Stomach (tissue), 9 donors: ENCODE results near the gene COQ3. TPM values are rescaled to one million over a fixed set of nuclear protein-coding genes. Genes with fewer than 3 reads are reported as not detected.

ENCODE experiments used
- DNase-seq, 2 donors: peaks; one replicate each; pipeline versions ENCODE4 v3.0.0 to v3.0.0-alpha.2; 2013 to 2019
- H3K27ac ChIP-seq, 5 donors: fragments of 200-600 bp in 4 of 5; sonication (generic) in 4 of 5; one replicate each; pipeline ENCODE4 v1.5.1; 2013 to 2019; ENCODE audit warnings: mild to moderate bottlenecking in 1 of 5, moderate library complexity in 1 of 5
- H3K27me3 ChIP-seq, 3 donors: fragments of 200-600 bp; sonication (generic); one replicate each; pipeline ENCODE4 v1.5.1; 2017 to 2019; ENCODE audit warnings: mixed run types in 1 of 3
- H3K36me3 ChIP-seq, 4 donors: fragments of 200-600 bp; sonication (generic); 1 replicate in 3 of 4; 2 replicates in 1 of 4; pipeline ENCODE4 v1.5.1; 2016 to 2019
- H3K4me1 ChIP-seq, 4 donors: fragments of 200-600 bp; sonication (generic); one replicate each; pipeline ENCODE4 v1.5.1; 2016 to 2019
- H3K4me3 ChIP-seq, 4 donors: fragments of 200-600 bp; sonication (generic) in 3 of 4; one replicate each; pipeline ENCODE4 v1.5.1; 2016 to 2019; ENCODE audit warnings: mild to moderate bottlenecking in 1 of 4
- H3K9me3 ChIP-seq, 4 donors: fragments of 200-600 bp; sonication (generic); one replicate each; pipeline ENCODE4 v1.5.1; 2016 to 2019
- EP300 ChIP-seq: sonication (generic); formaldehyde crosslinking; IDR thresholded peaks from one replicate; pipeline ENCODE4 v1.6.1; 2017; ENCODE audit warnings: antibody characterized with exemption
- POLR2A ChIP-seq, 4 donors: fragments of 450-650 bp; IDR thresholded peaks; one replicate each; pipeline ENCODE4 v1.6.1; 2016; ENCODE audit warnings: antibody characterized with exemption in 4 of 4, control low read depth in 2 of 4, mild to moderate bottlenecking in 1 of 4, moderate library complexity in 1 of 4
- POLR2AphosphoS5 ChIP-seq, 3 donors: sonication (generic); formaldehyde crosslinking; IDR thresholded peaks; one replicate each; pipeline ENCODE4 v1.6.1; 2016; ENCODE audit warnings: antibody characterized with exemption in 3 of 3
- WGBS, 5 donors: extraction: QIAGEN DNeasy Blood & Tissue Kit in 3 of 5; methylation state at CpG; one replicate each; pipeline versions ENCODE4 v1.1.5 to v1.1.7; 2013 to 2018; 5-methylcytosine and 5-hydroxymethylcytosine counted together
- intact Hi-C: fragments of 100-400 bp; cut with DNase I; formaldehyde crosslinking; loops from one replicate; pipeline ENCODE4 v1.15.1; 2023; ENCODE audit warnings: low total_unique reads
- polyA plus RNA-seq, 3 donors: library from polyadenylated mRNA; stranded (reverse); fragments of 200-250 nt; gene quantifications; one replicate each; pipeline ENCODE4 v1.2.3, GENCODE V29; 2013
- total RNA-seq, 5 donors: library from RNA; depleted of rRNA; stranded (reverse); fragments of >200 nt; gene quantifications; one replicate each; pipeline versions ENCODE4 v1.1.0 to v1.2.3, GENCODE V29; 2014 to 2016
- TF ChIP-seq, protein P1 (sequence below), 7 experiments: fragments of 450-650 bp in 4 of 7; fragments of 200-600 bp in 3 of 7; sonication (generic) in 3 of 7; IDR thresholded peaks; one replicate each; pipeline ENCODE4 v1.5.1; 2016 to 2019; ENCODE audit warnings: antibody characterized with exemption in 7 of 7, control low read depth in 2 of 7, mild to moderate bottlenecking in 1 of 7
- donor health status: healthy with polysubstance abuse.
- donor health status: Bipolar disorder and iron deficiency.
- donor health status: healthy.

The COQ3 gene
- total and polyA plus RNA-seq, 8 donors, result 0.58 to 11.4 (median 6.5) TPM; not detected in 2

DNA sequence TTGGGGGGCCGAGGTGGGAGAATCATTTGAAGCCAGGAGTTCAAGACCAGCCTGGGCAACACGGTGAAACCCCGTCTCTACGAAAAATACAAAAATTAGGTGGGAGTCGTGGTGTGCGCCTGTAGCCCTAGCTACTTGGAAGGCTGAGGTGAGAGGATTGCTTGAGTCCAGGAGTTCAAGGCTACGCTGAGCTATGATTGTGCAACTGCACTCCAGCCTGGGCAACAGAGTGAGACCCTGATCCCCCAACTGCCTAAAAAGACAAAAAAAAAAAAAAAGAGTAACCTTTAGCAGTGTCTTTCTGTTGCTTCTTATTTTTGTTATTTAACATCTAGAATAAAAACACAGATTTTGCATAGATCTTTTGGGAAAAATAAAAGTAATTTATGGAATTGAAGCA lies 13.1 kb upstream of the COQ3 start:
- Histone ChIP-seq H3K9me3 (no peaks in the 10 kb centered on the region), H3K36me3 (peaks cover 48 to 100% (median 96%) of the 10 kb centered on the region in 4 donors), H3K27me3 (no peaks in the 10 kb centered on the region), H3K27ac (no peak overlapping the region), H3K4me3 (no peak overlapping the region), H3K4me1 (peaks cover 0 to 15% (median 6%) of the 10 kb centered on the region in 4 donors)
- DNase-seq, result no peak
- 81 to 84% (median 83%) methylated on average over 7 of the region's 7 CpGs for WGBS, 5 donors
- intact Hi-C loops, result no loop called here
- TF ChIP-seq POLR2A (IDR thresholded peaks at IDR 0.05) (no peak), POLR2AphosphoS5 (IDR thresholded peaks at IDR 0.05) (no peak), EP300 (no peak)
- TF ChIP-seq, protein P1, sequence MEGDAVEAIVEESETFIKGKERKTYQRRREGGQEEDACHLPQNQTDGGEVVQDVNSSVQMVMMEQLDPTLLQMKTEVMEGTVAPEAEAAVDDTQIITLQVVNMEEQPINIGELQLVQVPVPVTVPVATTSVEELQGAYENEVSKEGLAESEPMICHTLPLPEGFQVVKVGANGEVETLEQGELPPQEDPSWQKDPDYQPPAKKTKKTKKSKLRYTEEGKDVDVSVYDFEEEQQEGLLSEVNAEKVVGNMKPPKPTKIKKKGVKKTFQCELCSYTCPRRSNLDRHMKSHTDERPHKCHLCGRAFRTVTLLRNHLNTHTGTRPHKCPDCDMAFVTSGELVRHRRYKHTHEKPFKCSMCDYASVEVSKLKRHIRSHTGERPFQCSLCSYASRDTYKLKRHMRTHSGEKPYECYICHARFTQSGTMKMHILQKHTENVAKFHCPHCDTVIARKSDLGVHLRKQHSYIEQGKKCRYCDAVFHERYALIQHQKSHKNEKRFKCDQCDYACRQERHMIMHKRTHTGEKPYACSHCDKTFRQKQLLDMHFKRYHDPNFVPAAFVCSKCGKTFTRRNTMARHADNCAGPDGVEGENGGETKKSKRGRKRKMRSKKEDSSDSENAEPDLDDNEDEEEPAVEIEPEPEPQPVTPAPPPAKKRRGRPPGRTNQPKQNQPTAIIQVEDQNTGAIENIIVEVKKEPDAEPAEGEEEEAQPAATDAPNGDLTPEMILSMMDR (IDR thresholded peaks at IDR 0.05), result no peak

DNA sequence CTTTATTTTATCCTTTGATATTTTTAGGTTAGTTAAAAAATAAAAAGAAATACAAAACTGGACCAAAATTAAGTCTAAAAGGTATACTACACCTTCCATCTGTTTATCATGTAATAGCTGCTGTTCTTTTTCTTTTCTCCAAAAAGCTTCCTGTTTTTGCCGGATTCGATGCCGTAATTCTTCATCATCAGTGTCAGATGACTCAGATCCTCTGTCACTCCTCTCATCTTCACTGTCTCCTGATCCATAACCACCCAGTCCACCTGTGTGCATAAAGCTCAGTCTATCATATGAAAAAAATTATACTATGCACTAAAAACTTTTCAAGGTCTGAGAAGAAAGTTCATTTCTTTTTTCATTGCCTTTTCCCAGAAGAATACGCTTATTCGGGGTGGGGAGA lies 8.5 kb upstream of the COQ3 start:
- H3K36me3 ChIP-seq, result peaks cover 66 to 99% (median 98%) of the 10 kb centered on the region in 4 donors
- intact Hi-C loops, result no loop called here
- 83 to 98% (median 91%) methylated on average over 5 of the region's 5 CpGs for WGBS, 5 donors

DNA sequence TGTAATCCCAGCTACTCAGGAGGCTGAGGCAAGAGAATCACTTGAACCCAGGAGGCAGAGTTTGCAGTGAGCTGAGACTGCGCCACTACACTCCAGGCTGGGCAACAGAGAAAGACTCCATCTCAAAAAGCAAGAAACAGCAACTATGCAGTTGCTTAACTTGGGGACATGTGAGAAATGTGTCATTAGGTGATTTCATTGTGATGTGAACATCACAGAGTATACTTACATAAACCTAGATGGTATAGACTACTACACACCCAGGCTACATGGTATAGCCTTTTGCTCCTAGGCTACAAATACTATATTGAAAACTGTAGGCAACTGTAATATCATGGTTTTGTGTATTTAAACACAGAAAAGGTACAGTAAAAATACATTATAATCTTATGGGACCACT lies 3.3 kb upstream of the COQ3 start:
- Histone ChIP-seq H3K27ac (no peak overlapping the region), H3K36me3 (peaks cover 27 to 54% (median 52%) of the 10 kb centered on the region in 4 donors), H3K4me3 (no peak overlapping the region), H3K4me1 (peaks cover 4 to 12% (median 5%) of the 10 kb centered on the region in 4 donors), H3K27me3 (no peaks in the 10 kb centered on the region), H3K9me3 (no peaks in the 10 kb centered on the region)
- 0 to 100% (median 45%) methylated on average over 1 of the region's 1 CpG for WGBS, 5 donors
- no peak for DNase-seq
- TF ChIP-seq, protein P1 (IDR thresholded peaks at IDR 0.05), result no peak
- TF ChIP-seq POLR2AphosphoS5 (IDR thresholded peaks at IDR 0.05) (no peak), POLR2A (IDR thresholded peaks at IDR 0.05) (no peak), EP300 (no peak)
- intact Hi-C loops, result no loop called here

More for the DNA sequence above, 8.5 kb upstream of the COQ3 start:
- Histone ChIP-seq H3K9me3 (no peaks in the 10 kb centered on the region), H3K27me3 (no peaks in the 10 kb centered on the region), H3K4me3 (no peak overlapping the region), H3K27ac (no peak overlapping the region), H3K4me1 (no peaks in the 10 kb centered on the region)
- DNase-seq, result no peak
- TF ChIP-seq POLR2A (IDR thresholded peaks at IDR 0.05), result no peak
- no peak for TF ChIP-seq EP300
- TF ChIP-seq POLR2AphosphoS5 (IDR thresholded peaks at IDR 0.05), result no peak
- TF ChIP-seq, protein P1 (IDR thresholded peaks at IDR 0.05), result no peak

DNA sequence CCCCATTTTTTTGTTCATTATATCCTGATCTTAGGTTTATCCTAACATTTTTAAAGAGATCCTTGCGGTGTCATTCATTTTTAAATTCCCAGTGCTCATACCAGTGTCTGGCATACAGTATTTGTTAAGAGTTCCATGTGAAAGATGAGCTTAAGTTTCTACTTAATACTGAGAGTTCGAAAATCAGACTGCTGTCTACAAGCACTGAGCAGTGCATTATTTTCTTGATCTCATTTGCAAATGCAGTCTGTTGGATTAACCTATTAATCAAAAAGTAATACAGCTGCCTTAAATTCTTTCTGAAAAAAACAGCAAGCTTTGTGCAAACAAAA lies 663 bp downstream of the COQ3 start:
- TF ChIP-seq, protein P1 (IDR thresholded peaks at IDR 0.05), result no peak
- WGBS, 5 donors, result 15 to 39% (median 21%) methylated on average over 2 of the region's 2 CpGs
- intact Hi-C loops, result no loop called here
- H3K27ac ChIP-seq, result peak overlapping the region in 4 of 5 donors; percentile 83 to 85 (median 84)
- H3K36me3 ChIP-seq, result peaks cover 0 to 15% (median 14%) of the 10 kb centered on the region in 4 donors
- DNase-seq, result no peak
- no peaks in the 10 kb centered on the region for H3K9me3 ChIP-seq
- no peaks in the 10 kb centered on the region for H3K27me3 ChIP-seq
- peaks cover 4 to 12% (median 5%) of the 10 kb centered on the region in 4 donors for H3K4me1 ChIP-seq
- H3K4me3 ChIP-seq, result peak overlapping the region; percentile 62 to 93 (median 74)
